HepG2 (cell line): ENCODE measurements around the gene ANKRD13D. TPM values are rescaled to one million over a fixed set of nuclear protein-coding genes. Genes with fewer than 3 reads are reported as not detected.

ENCODE experiments used
- ARNTL ChIP-seq: sonication (generic); formaldehyde crosslinking; IDR thresholded peaks from 2 replicates; pipeline ENCODE4 v1.4.0; 2020; ENCODE audit warnings: mild to moderate bottlenecking, missing genetic modification reagents
- DRAP1 ChIP-seq: IDR thresholded peaks from 2 replicates; pipeline ENCODE4 v1.6.1; 2016; ENCODE audit warnings: missing genetic modification reagents, missing compliant biosample characterization
- EEA1 ChIP-seq: sonication (generic); formaldehyde crosslinking; IDR thresholded peaks from 2 replicates; pipeline ENCODE4 v1.5.1; 2020; ENCODE audit warnings: mild to moderate bottlenecking, missing genetic modification reagents, borderline replicate concordance
- KDM2A ChIP-seq: sonication (generic); formaldehyde crosslinking; IDR thresholded peaks from 2 replicates; pipeline ENCODE4 v1.4.0; 2020; ENCODE audit warnings: low read depth, missing genetic modification reagents, borderline replicate concordance
- KLF12 ChIP-seq: sonication (generic); formaldehyde crosslinking; IDR thresholded peaks from 2 replicates; pipeline ENCODE4 v1.4.0; 2020; ENCODE audit warnings: missing genetic modification reagents, borderline replicate concordance
- KLF6 ChIP-seq: IDR thresholded peaks from 2 replicates; pipeline ENCODE4 v1.8.0; 2016; ENCODE audit warnings: missing biosample characterization, missing genetic modification reagents
- MAFK ChIP-seq, 2 experiments: IDR thresholded peaks in 1 of 2; conservative IDR thresholded peaks in 1 of 2; 2 replicates each; pipeline ENCODE4 v1.6.1; 2011; ENCODE audit warnings: improper control_type of control experiment in 2 of 2, low read length in 2 of 2
- NKX3-1 ChIP-seq: sonication (generic); formaldehyde crosslinking; IDR thresholded peaks from 2 replicates; pipeline ENCODE4 v1.5.0; 2020; ENCODE audit warnings: missing genetic modification reagents
- RBM22 ChIP-seq: fragments of 200-400 bp; formaldehyde crosslinking; optimal IDR thresholded peaks from 2 replicates; pipeline ENCODE3; 2017; ENCODE audit warnings: mild to moderate bottlenecking, low read length, moderate library complexity
- RFX3 ChIP-seq: IDR thresholded peaks from 2 replicates; pipeline ENCODE4 v1.6.1; 2016; ENCODE audit warnings: missing biosample characterization, missing genetic modification reagents
- SAP130 ChIP-seq: IDR thresholded peaks from 2 replicates; pipeline ENCODE4 v1.6.1; 2016; ENCODE audit warnings: low read depth
- SIX4 ChIP-seq: sonication (generic); formaldehyde crosslinking; IDR thresholded peaks from 2 replicates; pipeline ENCODE4 v1.4.0; 2020; ENCODE audit warnings: missing genetic modification reagents
- SMAD3 ChIP-seq: sonication (generic); formaldehyde crosslinking; IDR thresholded peaks from 2 replicates; pipeline ENCODE4 v1.4.0; 2020; ENCODE audit warnings: missing genetic modification reagents
- SOX13 ChIP-seq, 3 experiments: fragments of 450-650 bp in 1 of 3; sonication (generic) in 1 of 3; formaldehyde crosslinking in 1 of 3; IDR thresholded peaks in 2 of 3; conservative IDR thresholded peaks in 1 of 3; 2 replicates each; pipeline versions ENCODE4 v1.5.0 to v1.6.1; 2016 to 2020; ENCODE audit warnings: antibody characterized with exemption in 1 of 3, mild to moderate bottlenecking in 1 of 3, missing compliant biosample characterization in 1 of 3, missing genetic modification reagents in 1 of 3, moderate library complexity in 1 of 3
- SSRP1 ChIP-seq: IDR thresholded peaks from 2 replicates; pipeline ENCODE4 v1.6.1; 2016; ENCODE audit warnings: control low read depth
- TFDP1 ChIP-seq: IDR thresholded peaks from 2 replicates; pipeline ENCODE4 v1.6.1; 2016; ENCODE audit warnings: missing compliant biosample characterization, missing genetic modification reagents, borderline replicate concordance
- TGIF2 ChIP-seq: IDR thresholded peaks from 2 replicates; pipeline ENCODE4 v1.6.1; 2016; ENCODE audit warnings: control low read depth, missing compliant biosample characterization
- TOE1 ChIP-seq: sonication (generic); formaldehyde crosslinking; IDR thresholded peaks from 2 replicates; pipeline ENCODE4 v1.4.0; 2020; ENCODE audit warnings: mild to moderate bottlenecking, missing genetic modification reagents
- ZNF160 ChIP-seq: sonication (generic); formaldehyde crosslinking; IDR thresholded peaks from 2 replicates; pipeline ENCODE4 v1.8.0; 2022; ENCODE audit warnings: mild to moderate bottlenecking, inconsistent platforms, missing genetic modification reagents
- ZNF431 ChIP-seq: sonication (generic); formaldehyde crosslinking; IDR thresholded peaks from 2 replicates; pipeline ENCODE4 v1.9.0; 2022; ENCODE audit warnings: missing genetic modification reagents, low read depth, mild to moderate bottlenecking, borderline replicate concordance
- ZNF678 ChIP-seq: sonication (generic); formaldehyde crosslinking; IDR thresholded peaks from 2 replicates; pipeline ENCODE4 v1.4.0; 2020; ENCODE audit warnings: mild to moderate bottlenecking, missing genetic modification reagents
- ZSCAN20 ChIP-seq: sonication (generic); formaldehyde crosslinking; IDR thresholded peaks from 2 replicates; pipeline ENCODE4 v1.4.0; 2020; ENCODE audit warnings: missing genetic modification reagents, mild to moderate bottlenecking, borderline replicate concordance
- ZZZ3 ChIP-seq: sonication (generic); formaldehyde crosslinking; IDR thresholded peaks from 2 replicates; pipeline ENCODE4 v1.4.0; 2020; ENCODE audit warnings: missing genetic modification reagents, mild to moderate bottlenecking, borderline replicate concordance
- polyA plus RNA-seq, 8 experiments: library from polyadenylated mRNA; depleted of rRNA in 3 of 8; stranded (reverse) in 7 of 8; unstranded in 1 of 8; fragments of >200 nt; fragmentation: Illumina TruSeq in 4 of 8; extraction: Trizol in 4 of 8; gene quantifications; 2 replicates each; pipeline versions ENCODE4 v1.2.1 to v1.2.3, GENCODE V29; 2011 to 2016; ENCODE audit warnings: low read depth in 4 of 8, missing spikeins in 1 of 8, mixed read lengths in 1 of 8; ENCODE audit not compliant: insufficient read depth in 1 of 8
- total RNA-seq, 5 experiments: library from RNA; depleted of rRNA; stranded (reverse); fragments of >200 nt; fragmentation: Illumina TruSeq; extraction: Trizol; gene quantifications; 2 replicates each; pipeline ENCODE4 v1.2.3, GENCODE V29; 2016; ENCODE audit warnings: low read depth in 1 of 5
- TF ChIP-seq, protein P1 (sequence below): sonication (generic); formaldehyde crosslinking; IDR thresholded peaks from 2 replicates; pipeline ENCODE4 v1.4.0; 2020; ENCODE audit warnings: missing genetic modification reagents

The ANKRD13D gene
- total and polyA plus RNA-seq, 2 of the 13 experiments (the other 11 are each of a cell fraction or from before 2014, with no cell fraction given) = 18.6 to 27.3 TPM

DNA sequence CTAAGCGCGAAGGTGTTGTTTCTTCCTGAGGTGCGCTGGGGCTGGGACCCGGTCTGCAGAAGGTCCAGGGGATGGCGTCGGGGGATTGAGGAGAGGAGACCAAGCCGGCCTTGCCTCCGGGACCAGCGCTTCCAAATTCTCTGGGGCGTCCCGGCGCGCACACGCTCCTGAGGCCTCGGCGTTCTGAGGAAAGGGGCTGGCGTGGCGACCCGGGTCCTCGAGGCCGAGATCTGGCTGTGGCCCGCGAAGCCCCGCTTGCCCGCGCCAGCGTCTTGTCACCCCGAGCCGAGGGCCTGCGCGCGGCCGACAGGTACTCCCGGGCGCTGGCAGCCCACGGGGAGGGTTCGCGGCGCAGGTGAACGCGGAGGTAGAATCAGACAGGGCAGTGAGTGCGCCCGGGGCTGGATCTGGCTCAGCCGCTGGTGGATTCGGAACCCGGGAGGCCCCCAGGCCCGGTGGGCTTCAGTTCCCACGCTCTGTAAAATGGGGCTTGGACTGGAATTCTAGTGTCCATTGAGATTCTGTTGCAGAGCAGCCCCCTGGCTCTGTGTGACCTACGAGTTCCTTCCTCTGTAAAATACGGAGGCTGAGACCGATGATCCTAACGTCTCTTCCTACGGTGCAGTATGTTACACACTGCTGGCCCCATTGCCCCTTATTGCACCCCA lies 28.9 kb downstream of the ANKRD13D start (continued):
- TF ChIP-seq, protein P1, sequence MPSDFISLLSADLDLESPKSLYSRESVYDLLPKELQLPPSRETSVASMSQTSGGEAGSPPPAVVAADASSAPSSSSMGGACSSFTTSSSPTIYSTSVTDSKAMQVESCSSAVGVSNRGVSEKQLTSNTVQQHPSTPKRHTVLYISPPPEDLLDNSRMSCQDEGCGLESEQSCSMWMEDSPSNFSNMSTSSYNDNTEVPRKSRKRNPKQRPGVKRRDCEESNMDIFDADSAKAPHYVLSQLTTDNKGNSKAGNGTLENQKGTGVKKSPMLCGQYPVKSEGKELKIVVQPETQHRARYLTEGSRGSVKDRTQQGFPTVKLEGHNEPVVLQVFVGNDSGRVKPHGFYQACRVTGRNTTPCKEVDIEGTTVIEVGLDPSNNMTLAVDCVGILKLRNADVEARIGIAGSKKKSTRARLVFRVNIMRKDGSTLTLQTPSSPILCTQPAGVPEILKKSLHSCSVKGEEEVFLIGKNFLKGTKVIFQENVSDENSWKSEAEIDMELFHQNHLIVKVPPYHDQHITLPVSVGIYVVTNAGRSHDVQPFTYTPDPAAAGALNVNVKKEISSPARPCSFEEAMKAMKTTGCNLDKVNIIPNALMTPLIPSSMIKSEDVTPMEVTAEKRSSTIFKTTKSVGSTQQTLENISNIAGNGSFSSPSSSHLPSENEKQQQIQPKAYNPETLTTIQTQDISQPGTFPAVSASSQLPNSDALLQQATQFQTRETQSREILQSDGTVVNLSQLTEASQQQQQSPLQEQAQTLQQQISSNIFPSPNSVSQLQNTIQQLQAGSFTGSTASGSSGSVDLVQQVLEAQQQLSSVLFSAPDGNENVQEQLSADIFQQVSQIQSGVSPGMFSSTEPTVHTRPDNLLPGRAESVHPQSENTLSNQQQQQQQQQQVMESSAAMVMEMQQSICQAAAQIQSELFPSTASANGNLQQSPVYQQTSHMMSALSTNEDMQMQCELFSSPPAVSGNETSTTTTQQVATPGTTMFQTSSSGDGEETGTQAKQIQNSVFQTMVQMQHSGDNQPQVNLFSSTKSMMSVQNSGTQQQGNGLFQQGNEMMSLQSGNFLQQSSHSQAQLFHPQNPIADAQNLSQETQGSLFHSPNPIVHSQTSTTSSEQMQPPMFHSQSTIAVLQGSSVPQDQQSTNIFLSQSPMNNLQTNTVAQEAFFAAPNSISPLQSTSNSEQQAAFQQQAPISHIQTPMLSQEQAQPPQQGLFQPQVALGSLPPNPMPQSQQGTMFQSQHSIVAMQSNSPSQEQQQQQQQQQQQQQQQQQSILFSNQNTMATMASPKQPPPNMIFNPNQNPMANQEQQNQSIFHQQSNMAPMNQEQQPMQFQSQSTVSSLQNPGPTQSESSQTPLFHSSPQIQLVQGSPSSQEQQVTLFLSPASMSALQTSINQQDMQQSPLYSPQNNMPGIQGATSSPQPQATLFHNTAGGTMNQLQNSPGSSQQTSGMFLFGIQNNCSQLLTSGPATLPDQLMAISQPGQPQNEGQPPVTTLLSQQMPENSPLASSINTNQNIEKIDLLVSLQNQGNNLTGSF = peak; percentile 77; the same call in 1 of the 2 replicates
- TF ChIP-seq ZNF160 (CRISPR knock-in tag) (0 out of 2 replicates have a peak, but pooled peaks have one; percentile 11), ZSCAN20 (CRISPR knock-in tag) (peak; percentile 61; the same call in 1 of the 2 replicates), NKX3-1 (CRISPR knock-in tag) (no peak), ZNF678 (no peak), DRAP1 (CRISPR knock-in tag) (0 out of 2 replicates have a peak, but pooled peaks have one; percentile 4), KLF6 (CRISPR knock-in tag) (0 out of 2 replicates have a peak, but pooled peaks have one; percentile 6), MAFK (conservative IDR thresholded peaks at IDR 0.05 in 1 of 2, IDR thresholded peaks at IDR 0.05 in 1 of 2; ENCODE audit: low read length in 2 of 2) (no peak), SAP130 (CRISPR knock-in tag) (no peak; the same call in none of the 2 replicates), SIX4 (CRISPR knock-in tag) (no peak), SOX13 (IDR thresholded peaks at IDR 0.05) (no peak), SOX13 (CRISPR knock-in tag; conservative IDR thresholded peaks at IDR 0.05 in 1 of 2, IDR thresholded peaks at IDR 0.05 in 1 of 2) (no peak), ARNTL (CRISPR knock-in tag) (no peak), ZZZ3 (CRISPR knock-in tag) (0 out of 2 replicates have a peak, but pooled peaks have one; percentile 57), SMAD3 (0 out of 2 replicates have a peak, but pooled peaks have one; percentile 3), KLF12 (CRISPR knock-in tag) (0 out of 2 replicates have a peak, but pooled peaks have one; percentile 6), KDM2A (CRISPR knock-in tag) (peak; percentile 11; the same call in 1 of the 2 replicates), TGIF2 (CRISPR knock-in tag) (no peak; the same call in 1 of the 2 replicates), RBM22 (no peak), TFDP1 (0 out of 2 replicates have a peak, but pooled peaks have one; percentile 17), ZNF431 (no peak), SSRP1 (CRISPR knock-in tag) (no peak), TOE1 (CRISPR knock-in tag) (no peak), EEA1 (CRISPR knock-in tag) (0 out of 2 replicates have a peak, but pooled peaks have one; percentile 50), RFX3 (CRISPR knock-in tag) (no peak)
